Skeletal muscle satellite cell (primary cell): ENCODE data around the gene TFAM.

Experiments used
- H3K27me3 ChIP-seq: 2 replicates; pipeline ENCODE4 v1.7.0; 2013; ENCODE audit warnings: low read length; ENCODE audit not compliant: control insufficient read depth, insufficient read depth
- H3K36me3 ChIP-seq: 2 replicates; pipeline ENCODE4 v1.7.0; 2013; ENCODE audit warnings: mild to moderate bottlenecking, control low read depth, low read length; ENCODE audit not compliant: insufficient read depth
- H3K4me1 ChIP-seq: 2 replicates; pipeline ENCODE4 v1.7.0; 2013; ENCODE audit warnings: low read length; ENCODE audit not compliant: control insufficient read depth, insufficient read depth
- H3K4me2 ChIP-seq: 2 replicates; pipeline ENCODE4 v1.7.0; 2013; ENCODE audit warnings: mild to moderate bottlenecking, low read length
- H3K4me3 ChIP-seq: 2 replicates; pipeline ENCODE4 v1.7.0; 2013; ENCODE audit warnings: low read length
- H3K9ac ChIP-seq: 2 replicates; pipeline ENCODE4 v1.7.0; 2013; ENCODE audit warnings: mild to moderate bottlenecking, low read depth, low read length, moderate library complexity
- H3K9me3 ChIP-seq: replicated peaks from 2 replicates; pipeline ENCODE4 v1.7.0; 2013; ENCODE audit warnings: mild to moderate bottlenecking, control low read depth, low read length

The TFAM gene

DNA sequence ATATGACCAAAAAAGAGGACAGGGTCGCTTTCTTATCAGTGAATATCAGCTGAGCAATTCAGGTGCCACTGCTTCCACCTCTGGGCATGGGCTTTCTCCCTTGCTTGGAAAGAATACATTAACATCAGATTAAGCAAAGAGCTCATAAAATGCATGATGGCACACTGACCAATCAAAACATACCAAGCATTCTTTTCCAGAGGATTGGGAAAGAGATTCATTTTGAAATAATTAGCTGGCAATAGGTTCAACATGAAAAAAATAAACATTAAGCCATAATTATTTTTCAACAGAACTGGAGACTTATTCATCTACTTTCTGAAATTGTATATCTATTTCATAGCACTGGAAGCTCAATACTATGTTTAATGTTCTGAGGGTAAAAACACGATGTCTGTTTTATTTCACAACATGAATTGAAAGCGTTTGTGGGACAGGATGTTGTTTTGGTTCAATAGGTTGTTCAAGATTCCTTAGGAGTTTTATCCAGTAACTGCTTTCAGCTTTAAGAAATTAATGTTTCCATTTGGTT, 53.2 kb downstream of the TFAM start:
- Histone ChIP-seq H3K4me1 (peaks cover 40% of the 10 kb centered on the region), H3K9me3 (no peaks in the 10 kb centered on the region), H3K9ac (peak overlapping the region; percentile 58), H3K4me3 (peak overlapping the region; percentile 14), H3K4me2 (peak overlapping the region; percentile 66), H3K36me3 (no peaks in the 10 kb centered on the region), H3K27me3 (no peaks in the 10 kb centered on the region)

DNA sequence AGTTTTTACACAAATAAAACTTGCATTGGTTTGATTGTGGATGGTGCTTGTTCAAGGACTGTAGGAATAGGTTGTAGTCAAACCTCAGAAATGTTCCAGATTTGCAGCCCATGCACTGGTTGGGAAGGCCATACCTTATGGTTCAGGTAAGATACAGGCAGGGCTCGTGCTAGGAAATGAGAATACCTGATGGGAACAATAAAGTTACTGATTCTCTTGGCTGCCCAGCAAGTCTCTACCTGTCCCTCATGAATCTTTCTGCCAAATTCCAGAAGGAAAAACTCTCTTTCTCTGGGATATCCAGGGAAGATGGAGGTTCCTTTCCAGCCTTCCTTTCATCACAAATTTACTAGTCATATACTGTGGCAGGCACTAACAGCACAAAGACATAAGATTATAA, 53.8 kb downstream of the TFAM start:
- no peaks in the 10 kb centered on the region for H3K27me3 ChIP-seq
- peak overlapping the region; percentile 58 for H3K9ac ChIP-seq
- H3K36me3 ChIP-seq, result no peaks in the 10 kb centered on the region
- no peaks in the 10 kb centered on the region for H3K9me3 ChIP-seq
- peak overlapping the region; percentile 66 for H3K4me2 ChIP-seq
- H3K4me3 ChIP-seq, result peak overlapping the region; percentile 14
- H3K4me1 ChIP-seq, result peaks cover 40% of the 10 kb centered on the region

- Histone ChIP-seq H3K9me3 (no peaks in the 10 kb centered on the region), H3K4me2 (no peak overlapping the region), H3K36me3 (no peaks in the 10 kb centered on the region), H3K4me1 (peaks cover 40% of the 10 kb centered on the region), H3K4me3 (no peak overlapping the region), H3K27me3 (no peaks in the 10 kb centered on the region), H3K9ac (no peak overlapping the region)
These were observed 54.6 kb downstream of the TFAM start for GRCh38 chr10:58439632-58440364.

- Histone ChIP-seq H3K27me3 (no peaks in the 10 kb centered on the region), H3K9me3 (no peaks in the 10 kb centered on the region), H3K4me1 (peaks cover 38% of the 10 kb centered on the region), H3K4me2 (no peak overlapping the region), H3K9ac (no peak overlapping the region), H3K36me3 (no peaks in the 10 kb centered on the region), H3K4me3 (no peak overlapping the region)
These were observed 55.3 kb downstream of the TFAM start for GRCh38 chr10:58440484-58440883.

DNA sequence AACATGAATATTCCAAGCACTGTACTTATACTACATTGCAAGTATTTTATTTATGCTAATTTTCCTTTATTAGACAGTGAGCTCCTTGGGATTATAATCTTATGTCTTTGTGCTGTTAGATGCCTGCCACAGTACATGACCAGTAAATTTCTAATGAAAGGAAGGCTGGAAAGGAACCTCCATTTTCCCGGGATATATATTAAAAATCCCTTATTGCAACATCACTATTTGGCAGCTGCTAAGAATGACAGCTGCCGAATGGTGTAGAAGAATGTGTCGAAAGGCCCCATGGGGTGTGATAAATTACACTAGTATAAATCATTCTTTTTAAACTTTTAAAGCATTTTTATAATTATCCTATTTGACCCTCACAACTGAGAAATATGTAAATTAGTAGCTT, 59.1 kb downstream of the TFAM start:
- no peaks in the 10 kb centered on the region for H3K9me3 ChIP-seq
- H3K36me3 ChIP-seq, result no peaks in the 10 kb centered on the region
- H3K27me3 ChIP-seq, result no peaks in the 10 kb centered on the region
- H3K4me3 ChIP-seq, result no peak overlapping the region
- H3K4me2 ChIP-seq, result no peak overlapping the region
- peaks cover 3% of the 10 kb centered on the region for H3K4me1 ChIP-seq
- no peak overlapping the region for H3K9ac ChIP-seq

GRCh38 chr10:58444876-58445275, 59.7 kb downstream of the TFAM start:
- H3K36me3 ChIP-seq, result no peaks in the 10 kb centered on the region
- H3K9me3 ChIP-seq, result no peaks in the 10 kb centered on the region
- no peak overlapping the region for H3K4me3 ChIP-seq
- H3K9ac ChIP-seq, result no peak overlapping the region
- H3K27me3 ChIP-seq, result no peaks in the 10 kb centered on the region
- H3K4me1 ChIP-seq, result no peaks in the 10 kb centered on the region
- no peak overlapping the region for H3K4me2 ChIP-seq

DNA sequence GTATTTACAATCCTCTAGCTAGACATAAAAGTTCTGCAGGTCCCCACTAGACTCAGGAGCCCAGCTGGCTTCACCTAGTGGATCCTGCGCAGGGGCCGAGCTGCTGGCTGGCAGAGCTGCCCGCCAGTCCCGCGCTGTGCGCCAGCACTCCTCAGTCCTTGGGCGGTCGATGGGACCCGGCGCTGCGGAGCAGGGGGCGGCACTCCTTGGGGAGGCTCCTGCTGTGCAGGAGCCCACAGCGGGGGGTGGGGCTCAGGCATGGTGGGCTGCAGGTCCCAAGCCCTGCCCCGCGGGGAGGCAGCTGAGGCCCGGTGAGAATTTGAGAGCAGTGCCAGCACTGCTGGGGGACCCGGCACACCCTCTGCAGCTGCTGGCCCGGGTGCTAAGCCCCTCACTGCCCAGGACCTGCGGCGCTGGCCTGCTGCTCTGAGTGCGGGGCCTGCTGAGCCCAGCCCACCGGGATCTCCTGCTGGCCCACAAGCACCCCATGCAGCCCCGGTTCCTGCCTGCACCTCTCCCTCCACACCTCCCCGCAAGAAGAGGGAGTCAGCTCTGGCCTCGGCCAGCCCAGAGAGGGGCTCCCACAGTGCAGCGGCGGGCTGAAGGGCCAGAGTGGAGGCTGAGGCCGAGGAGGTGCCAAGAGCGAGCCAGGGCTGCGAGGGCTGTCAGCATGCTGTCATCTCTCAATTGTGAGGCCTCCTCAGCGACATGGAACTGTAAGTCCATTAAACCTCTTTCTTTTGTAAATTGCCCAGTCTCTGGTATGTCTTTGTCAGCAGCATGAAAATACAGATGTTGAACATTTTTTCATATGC, 63.1 kb downstream of the TFAM start:
- H3K36me3 ChIP-seq, result no peaks in the 10 kb centered on the region
- H3K4me2 ChIP-seq, result no peak overlapping the region

More for the DNA sequence above, 63.1 kb downstream of the TFAM start:
- Histone ChIP-seq H3K27me3 (no peaks in the 10 kb centered on the region), H3K9me3 (no peaks in the 10 kb centered on the region), H3K4me3 (no peak overlapping the region), H3K4me1 (no peaks in the 10 kb centered on the region), H3K9ac (no peak overlapping the region)
